ENCODE results near the gene C19orf85.
A peak's percentile ranks its signal among the peaks of the same experiment; 100 is the strongest.
"Not testable (repeated sequence)": the region's sequence is repeated elsewhere in the genome, so short reads cannot be mapped to it uniquely, and the experiment has no call there.

C19orf85 gene

DNA sequence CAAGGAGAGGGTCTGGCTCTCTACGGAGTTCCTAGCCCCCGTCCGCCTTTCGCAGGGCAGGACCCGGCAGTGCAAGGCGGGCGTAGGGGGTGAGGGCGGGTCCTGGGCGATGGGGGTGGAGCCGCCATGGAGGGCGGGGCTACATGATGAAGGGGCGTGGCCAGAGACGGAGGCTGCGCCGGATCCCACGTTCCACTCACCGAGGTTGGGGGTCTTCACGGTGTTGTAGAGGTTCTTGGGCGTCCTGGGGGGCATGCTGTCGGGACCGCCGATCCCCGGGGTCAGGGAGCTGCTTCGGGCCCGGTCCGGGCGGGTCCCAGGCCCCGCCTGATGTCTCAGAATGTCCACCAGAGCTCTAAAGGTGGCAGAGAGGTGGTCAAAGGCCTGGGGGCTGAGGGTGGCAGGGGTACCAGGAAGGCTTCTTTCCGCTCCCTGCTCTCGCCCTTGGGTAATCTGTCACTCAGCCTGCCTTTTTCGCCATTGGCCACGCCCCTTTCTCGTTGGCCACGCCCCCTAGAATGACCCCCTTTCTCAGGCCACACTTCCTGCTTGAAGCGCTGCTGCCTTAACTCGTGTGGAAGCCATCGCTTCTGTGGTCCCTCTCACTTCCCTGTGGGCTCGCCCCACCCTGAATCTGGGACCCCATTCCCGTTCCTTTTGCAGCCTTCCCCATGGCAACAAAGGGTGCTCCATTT is 24.0 kb downstream of the C19orf85 start:
- DNase-seq (ENCODE audit: low spot score) = no peak

GRCh38 chr19:55439052-55439451 is 25.5 kb downstream of the C19orf85 start:
- no peak for DNase-seq (ENCODE audit: low spot score)

GRCh38 chr19:55437410-55437809 is 27.1 kb downstream of the C19orf85 start:
- peak; percentile 90 for DNase-seq (ENCODE audit: low spot score)

DNA sequence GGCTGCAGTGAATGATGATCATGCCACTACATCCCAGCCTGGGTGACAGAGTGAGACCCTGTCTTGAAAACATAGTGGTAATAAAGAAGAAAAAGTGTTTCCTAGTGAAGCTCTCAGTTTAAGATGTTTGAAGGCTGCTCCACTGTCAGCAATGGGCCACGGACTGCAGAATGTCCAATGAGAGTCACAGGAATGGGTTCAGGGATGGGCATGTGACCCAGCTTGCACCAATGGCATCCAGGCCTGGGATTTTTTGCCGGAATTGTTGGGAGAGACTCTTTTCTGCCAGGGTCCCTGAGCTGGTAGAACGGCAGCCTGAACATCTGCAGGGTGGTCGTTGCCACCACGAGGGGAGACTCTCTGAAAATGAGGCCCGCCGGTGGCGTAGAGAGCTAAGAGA is 27.7 kb downstream of the C19orf85 start:
- no peak for DNase-seq (ENCODE audit: low spot score)

DNA sequence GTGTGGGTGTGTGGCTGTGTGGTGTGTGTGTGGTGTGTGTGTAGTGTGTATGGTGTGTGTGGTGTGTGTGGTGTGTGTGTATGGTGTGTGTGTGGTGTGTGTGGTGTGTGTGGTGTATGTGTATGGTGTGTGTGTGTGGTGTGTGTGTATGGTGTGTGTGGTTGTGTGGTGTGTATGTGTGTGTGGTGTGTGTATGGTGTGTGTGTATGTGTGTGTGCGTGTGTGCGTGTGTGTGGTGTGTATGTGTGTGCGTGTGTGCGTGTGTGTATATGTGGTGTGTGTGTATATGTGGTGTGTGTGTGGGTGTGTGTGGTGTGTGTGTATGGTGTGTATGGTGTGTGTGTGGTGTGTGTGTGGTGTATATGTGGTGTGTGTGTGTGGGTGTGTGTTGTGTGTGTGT is 29.5 kb downstream of the C19orf85 start:
- DNase-seq (ENCODE audit: low spot score) = peak; percentile 24

GRCh38 chr19:55434356-55434919 is 30.1 kb downstream of the C19orf85 start:
- no peak for DNase-seq (ENCODE audit: low spot score)

DNA sequence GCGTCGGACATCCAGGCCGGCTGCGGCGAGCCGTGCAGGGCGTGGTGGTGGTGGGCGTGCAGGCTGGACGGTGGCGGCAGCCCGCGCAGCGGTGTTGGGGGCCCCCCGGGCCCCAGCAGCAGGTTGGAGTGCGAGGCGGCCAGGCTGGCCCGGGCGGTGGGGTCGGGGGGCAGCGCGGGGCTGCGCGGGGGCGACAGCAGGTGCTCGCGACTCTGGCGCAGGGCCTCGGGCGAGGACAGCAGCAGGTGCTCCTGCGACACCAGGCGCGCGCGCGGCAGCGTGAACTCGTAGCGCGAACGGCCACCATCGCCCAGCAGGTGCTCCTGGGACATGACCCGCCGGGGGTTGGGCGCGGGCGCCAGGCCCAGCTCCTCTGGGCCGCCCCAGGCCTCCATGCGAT is 31.3 kb downstream of the C19orf85 start:
- DNase-seq (ENCODE audit: low spot score) = peak; percentile 36

DNA sequence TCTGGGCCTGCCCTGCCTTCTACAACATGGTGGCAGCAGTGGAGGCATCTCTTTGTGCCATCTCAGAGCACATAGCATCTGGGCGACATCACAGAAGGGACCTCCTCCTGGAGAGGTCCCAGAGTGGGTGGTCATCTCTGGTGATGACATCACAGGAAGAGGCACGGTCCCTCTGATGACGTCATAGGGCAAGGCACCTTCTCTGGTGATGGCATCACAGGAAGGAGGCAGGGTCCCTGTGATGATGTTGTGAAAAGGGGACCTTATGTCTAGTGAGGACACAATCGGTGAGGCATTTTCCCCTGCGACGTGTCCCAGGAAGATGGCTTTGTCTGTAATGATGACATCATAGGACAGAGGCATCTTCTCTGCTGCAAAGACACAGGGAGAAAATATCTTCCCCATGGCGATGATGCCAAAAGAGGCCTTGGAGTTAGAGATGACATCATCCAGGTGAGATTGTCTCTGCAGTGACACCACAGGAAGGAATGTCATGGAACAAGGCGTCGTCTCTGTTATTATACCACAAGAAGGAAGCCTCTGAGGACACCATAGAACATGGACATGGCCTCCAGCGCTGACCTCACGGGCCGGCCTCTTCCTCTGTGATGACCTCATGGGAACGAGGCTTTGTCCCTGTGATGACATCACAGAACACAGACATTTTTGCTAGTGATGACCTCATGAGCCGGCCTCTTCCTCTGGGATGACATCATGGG is 32.2 kb downstream of the C19orf85 start:
- peak; percentile 37 for DNase-seq (ENCODE audit: low spot score)

DNA sequence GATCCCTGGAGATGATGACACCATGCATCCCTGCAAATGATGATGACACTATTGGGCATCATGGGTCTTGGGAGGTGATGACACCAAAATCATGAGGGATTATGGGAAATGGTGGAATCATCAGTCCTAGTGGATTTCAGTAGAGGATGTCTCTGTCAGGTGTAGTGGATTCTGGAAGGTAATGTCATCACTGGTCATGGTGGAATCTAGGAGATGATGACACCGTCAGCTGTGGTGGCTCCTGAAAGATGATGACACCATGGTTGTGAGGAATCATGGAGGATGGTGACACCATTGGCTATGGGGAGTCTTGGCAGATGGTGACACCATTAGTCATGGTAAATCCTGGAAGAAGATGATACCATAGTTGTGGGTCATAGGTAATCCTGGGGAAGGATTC is 33.4 kb downstream of the C19orf85 start:
- DNase-seq (ENCODE audit: low spot score) = no peak

- DNase-seq (ENCODE audit: low spot score) = no peak
Measured at GRCh38 chr19:55426042-55426441, 38.5 kb downstream of the C19orf85 start.

GRCh38 chr19:55424518-55424917 is 40.0 kb downstream of the C19orf85 start:
- DNase-seq (ENCODE audit: low spot score) = no peak

- no peak for DNase-seq (ENCODE audit: low spot score)
Measured at GRCh38 chr19:55423225-55424005, 41.1 kb downstream of the C19orf85 start.

DNA sequence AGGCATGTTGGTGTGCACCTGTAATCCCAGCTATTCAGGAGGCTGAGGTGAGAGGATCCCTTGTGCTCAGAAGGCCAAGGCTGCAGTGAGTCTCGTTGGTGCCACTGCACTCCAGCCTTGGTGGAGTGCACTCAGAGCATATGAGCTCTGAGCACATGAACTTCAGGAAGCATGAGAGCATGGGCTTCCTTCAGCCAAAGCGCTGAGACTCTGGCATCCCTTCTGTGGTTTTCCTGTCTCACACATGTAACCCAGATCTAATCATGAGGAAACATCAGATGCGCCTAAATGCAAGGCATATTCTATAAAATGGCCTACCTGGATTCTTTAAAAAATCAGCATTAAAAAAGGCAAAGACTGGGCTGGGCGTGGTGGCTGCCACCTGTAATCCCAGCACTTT is 43.3 kb downstream of the C19orf85 start:
- DNase-seq (ENCODE audit: low spot score) = not testable (repeated sequence)

DNA sequence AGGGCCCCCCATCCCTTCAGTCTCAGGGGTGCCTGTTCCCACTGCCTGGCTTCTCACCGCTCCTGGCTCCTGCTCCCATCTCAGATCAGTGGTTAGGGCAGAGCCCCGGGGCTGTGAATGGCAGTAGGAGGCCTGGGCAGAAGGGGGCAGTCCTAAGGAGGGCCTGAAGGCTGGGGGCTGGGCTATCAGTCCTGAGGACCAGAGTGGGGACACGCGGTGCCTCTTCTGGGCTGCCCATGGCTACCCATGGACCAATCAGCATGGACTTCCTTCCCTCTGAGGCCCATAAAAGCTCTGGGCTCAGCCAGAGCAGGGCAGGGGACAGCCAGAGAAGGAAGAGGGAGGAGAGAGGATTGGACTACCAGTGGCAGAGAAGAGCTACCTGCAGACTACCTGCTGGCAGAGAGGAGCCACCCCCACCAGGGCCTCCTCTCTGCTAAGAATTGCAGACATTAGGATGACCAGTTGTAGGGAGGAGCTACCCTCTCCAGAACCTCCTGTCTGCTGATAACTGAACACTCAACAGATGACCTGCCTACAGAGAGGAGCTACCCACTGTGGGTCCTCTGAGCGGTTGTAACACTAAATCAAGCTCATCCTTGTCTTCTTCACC is 44.8 kb downstream of the C19orf85 start:
- DNase-seq (ENCODE audit: low spot score) = no peak

DNA sequence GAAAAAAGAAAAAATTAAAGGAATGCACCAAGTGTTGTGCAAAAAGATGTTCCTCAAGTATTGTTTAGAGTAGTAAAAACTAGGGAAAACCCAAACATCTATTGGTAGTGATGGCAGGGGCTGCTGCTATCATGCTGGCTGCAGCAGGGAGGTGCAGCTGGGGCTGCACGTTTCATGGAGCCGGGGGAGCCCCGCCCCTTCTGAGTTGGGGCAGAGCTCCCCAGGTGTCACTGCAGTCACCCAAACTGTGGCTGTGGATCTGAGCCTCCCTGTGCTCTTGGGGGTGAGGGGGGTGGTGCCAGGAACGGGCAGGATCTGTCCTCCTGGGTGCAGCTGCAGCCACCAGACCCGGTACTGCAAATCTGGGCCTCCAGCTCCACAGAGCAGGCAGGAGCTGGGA is 45.4 kb downstream of the C19orf85 start:
- no peak for DNase-seq (ENCODE audit: low spot score)

GRCh38 chr19:55418185-55418584 is 46.4 kb downstream of the C19orf85 start:
- DNase-seq (ENCODE audit: low spot score) = peak; percentile 75

All from ecto neural progenitor cell (in vitro differentiated cells).